ENCODE results near the gene CRYBB2.
"Not testable (repeated sequence)": the region's sequence is repeated elsewhere in the genome, so short reads cannot be mapped to it uniquely, and the experiment has no call there.

CRYBB2 gene

GRCh38 chr22:25200967-25201366 lies 18.5 kb upstream of the CRYBB2 start:
- DNase-seq = no peak

- DNase-seq = no peak
Measured at GRCh38 chr22:25201557-25202273, 17.7 kb upstream of the CRYBB2 start.

GRCh38 chr22:25202290-25202921 lies 17.0 kb upstream of the CRYBB2 start:
- peak; percentile 67 for DNase-seq

- no peak for DNase-seq
Measured at GRCh38 chr22:25203082-25203481, 16.4 kb upstream of the CRYBB2 start.

GRCh38 chr22:25204547-25204946 lies 14.9 kb upstream of the CRYBB2 start:
- not testable (repeated sequence) for DNase-seq

- no peak for DNase-seq
Measured at GRCh38 chr22:25205847-25206246, 13.6 kb upstream of the CRYBB2 start.

- DNase-seq = no peak
Measured at GRCh38 chr22:25206998-25207397, 12.4 kb upstream of the CRYBB2 start.

- no peak for DNase-seq
Measured at GRCh38 chr22:25207553-25208157, 11.8 kb upstream of the CRYBB2 start.

GRCh38 chr22:25208328-25208727 lies 11.1 kb upstream of the CRYBB2 start:
- DNase-seq = no peak

- DNase-seq = no peak
Measured at GRCh38 chr22:25208743-25209505, 10.5 kb upstream of the CRYBB2 start.

- DNase-seq = no peak
Measured at GRCh38 chr22:25210793-25211192, 8.6 kb upstream of the CRYBB2 start.

GRCh38 chr22:25212337-25212736 lies 7.1 kb upstream of the CRYBB2 start:
- no peak for DNase-seq

- DNase-seq = no peak
Measured at GRCh38 chr22:25213221-25213620, 6.2 kb upstream of the CRYBB2 start.

- no peak for DNase-seq
Measured at GRCh38 chr22:25216230-25216629, 3.2 kb upstream of the CRYBB2 start.

GRCh38 chr22:25219948-25220442 lies 556 bp downstream of the CRYBB2 start:
- DNase-seq = peak; percentile 69

- DNase-seq = no peak
Measured at GRCh38 chr22:25221790-25222189, 2.4 kb downstream of the CRYBB2 start.

GRCh38 chr22:25223269-25223850 lies 3.9 kb downstream of the CRYBB2 start:
- DNase-seq = no peak

GRCh38 chr22:25228822-25229221 lies 9.4 kb downstream of the CRYBB2 start:
- no peak for DNase-seq

GRCh38 chr22:25230760-25231159 lies 11.3 kb downstream of the CRYBB2 start:
- DNase-seq = not testable (repeated sequence)

- DNase-seq = no peak
Measured at GRCh38 chr22:25232301-25232700, 12.9 kb downstream of the CRYBB2 start.

- DNase-seq = not testable (repeated sequence)
Measured at GRCh38 chr22:25233706-25234105, 14.3 kb downstream of the CRYBB2 start.

GRCh38 chr22:25235547-25236290 lies 16.3 kb downstream of the CRYBB2 start:
- DNase-seq = peak; percentile 87
